Activated naive CD8-positive, alpha-beta T cell treated with anti-CD3 and anti-CD28 coated beads, Interleukin-2, amount 10 ng/mL, durations not matched to agents 7 days and 5 days (primary cell): ENCODE results near the gene VCAM1. TPM values are rescaled to one million over a fixed set of nuclear protein-coding genes. Genes with fewer than 3 reads are reported as not detected.

ENCODE experiments used
- total RNA-seq, 2 experiments: library from RNA; stranded (reverse); gene quantifications; one replicate each; pipeline ENCODE4 v1.2.3, GENCODE V29; 2021

VCAM1 gene
- total RNA-seq, 2 experiments from 2014 or later, result 0.51 to 0.53 TPM

Other genes with a start within 250 kb of the VCAM1 start
- gene GPR88, start 181.6 kb upstream of the VCAM1 start, total RNA-seq, result not detected
- gene EXTL2, start 175.1 kb downstream of the VCAM1 start, total RNA-seq, result 1 to 10 TPM; 2.8 to 3.0 TPM
- 10 to 100 TPM; 32.6 to 34.6 TPM for gene SLC30A7, start 176.3 kb downstream of the VCAM1 start, total RNA-seq